Measurements from ENCODE around the gene UBXN1. TPM values are rescaled to one million over a fixed set of nuclear protein-coding genes. Genes with fewer than 3 reads are reported as not detected.

The UBXN1 gene
- polyA plus RNA-seq, 1 donor (not counting 4 experiments of a cell fraction or from before 2014, with no cell fraction given) = 58.5 TPM

GRCh38 chr11:62710001-62710345, 31.1 kb upstream of the UBXN1 start:
- no peaks in the 10 kb centered on the region for H3K9me3 ChIP-seq (ENCODE audit: control insufficient read depth, low read depth, low read length)
- FAIRE-seq (no peak), DNase-seq (ENCODE audit: low read depth, low spot score) (no peak)
- H3K9ac ChIP-seq (ENCODE audit: control insufficient read depth, extremely low read depth, insufficient read depth, low read length) = peak overlapping the region; percentile 88
- H4K20me1 ChIP-seq (ENCODE audit: control insufficient read depth, extremely low read depth, insufficient read depth, low read length) = no peaks in the 10 kb centered on the region
- H3K27ac ChIP-seq (ENCODE audit: control insufficient read depth, insufficient read depth, low read length) = peak overlapping the region; percentile 93
- peak overlapping the region; percentile 99 for H3K4me2 ChIP-seq (ENCODE audit: control insufficient read depth, extremely low read depth, insufficient read depth, low read depth, low read length)
- H2AFZ ChIP-seq (ENCODE audit: control insufficient read depth, low read length) = peak overlapping the region; percentile 93
- H3K4me1 ChIP-seq (ENCODE audit: control insufficient read depth, extremely low read depth, insufficient read depth, low read length) = peaks cover 36% of the 10 kb centered on the region
- no peaks in the 10 kb centered on the region for H3K9me1 ChIP-seq (ENCODE audit: control insufficient read depth, extremely low read depth, insufficient read depth, low read length)
- H3K79me2 ChIP-seq (ENCODE audit: control insufficient read depth, insufficient read depth, low read length) = no peaks in the 10 kb centered on the region
- H3K27me3 ChIP-seq (ENCODE audit: control insufficient read depth, extremely low read depth, insufficient read depth, low read length) = no peaks in the 10 kb centered on the region
- H3K36me3 ChIP-seq (ENCODE audit: control insufficient read depth in 2 of 2, extremely low read depth in 1 of 2, insufficient read depth in 2 of 2, low read length in 2 of 2) = peaks cover 14 to 27% of the 10 kb centered on the region in 2 experiments
- dilution Hi-C loops (cut with MboI; ENCODE audit: extremely low pct_ligation_motif_present, low sequenced_read_pairs) = no loop called here
- H3K4me3 ChIP-seq (ENCODE audit: control insufficient read depth in 2 of 3, extremely low read depth in 1 of 3, insufficient read depth in 2 of 3, low read depth in 1 of 3, low read length in 3 of 3) = peak overlapping the region; percentile 23 to 84 (median 75)
- TF ChIP-seq EZH2 (IDR thresholded peaks at IDR 0.05; ENCODE audit: low read length) = no peak
- TF ChIP-seq CTCF (optimal IDR thresholded peaks at IDR 0.05 in 1 of 3, IDR thresholded peaks at IDR 0.05 in 1 of 3, conservative IDR thresholded peaks at IDR 0.05 in 1 of 3; ENCODE audit: extremely low read depth in 1 of 3, insufficient read depth in 2 of 3, low read length in 3 of 3) = no peak

- Histone ChIP-seq H4K20me1 (ENCODE audit: control insufficient read depth, extremely low read depth, insufficient read depth, low read length) (no peaks in the 10 kb centered on the region), H3K9ac (ENCODE audit: control insufficient read depth, extremely low read depth, insufficient read depth, low read length) (peak overlapping the region; percentile 88), H3K4me3 (ENCODE audit: control insufficient read depth in 2 of 3, extremely low read depth in 1 of 3, insufficient read depth in 2 of 3, low read depth in 1 of 3, low read length in 3 of 3) (peak overlapping the region; percentile 25 to 84 (median 75)), H3K36me3 (ENCODE audit: control insufficient read depth in 2 of 2, extremely low read depth in 1 of 2, insufficient read depth in 2 of 2, low read length in 2 of 2) (peaks cover 10 to 22% of the 10 kb centered on the region in 2 experiments), H3K9me3 (ENCODE audit: control insufficient read depth, low read depth, low read length) (no peaks in the 10 kb centered on the region), H3K9me1 (ENCODE audit: control insufficient read depth, extremely low read depth, insufficient read depth, low read length) (no peaks in the 10 kb centered on the region), H3K4me2 (ENCODE audit: control insufficient read depth, extremely low read depth, insufficient read depth, low read depth, low read length) (peak overlapping the region; percentile 99), H3K27me3 (ENCODE audit: control insufficient read depth, extremely low read depth, insufficient read depth, low read length) (no peaks in the 10 kb centered on the region), H2AFZ (ENCODE audit: control insufficient read depth, low read length) (peak overlapping the region; percentile 95), H3K79me2 (ENCODE audit: control insufficient read depth, insufficient read depth, low read length) (no peaks in the 10 kb centered on the region), H3K4me1 (ENCODE audit: control insufficient read depth, extremely low read depth, insufficient read depth, low read length) (peaks cover 36% of the 10 kb centered on the region), H3K27ac (ENCODE audit: control insufficient read depth, insufficient read depth, low read length) (peak overlapping the region; percentile 93)
- DNase-seq (ENCODE audit: low read depth, low spot score) = peak; percentile 62
- no peak for FAIRE-seq
- TF ChIP-seq CTCF (optimal IDR thresholded peaks at IDR 0.05 in 1 of 3, IDR thresholded peaks at IDR 0.05 in 1 of 3, conservative IDR thresholded peaks at IDR 0.05 in 1 of 3; ENCODE audit: extremely low read depth in 1 of 3, insufficient read depth in 2 of 3, low read length in 3 of 3) = no peak
- TF ChIP-seq EZH2 (IDR thresholded peaks at IDR 0.05; ENCODE audit: low read length) = no peak
- dilution Hi-C loops (cut with MboI; ENCODE audit: extremely low pct_ligation_motif_present, low sequenced_read_pairs) = no loop called here
Measured at GRCh38 chr11:62709247-62710000, 30.6 kb upstream of the UBXN1 start.

Data from keratinocyte (primary cell).